HG02642 (cell line): Measurements from ENCODE around the gene SLC2A9.
"Not testable (repeated sequence)": the region's sequence is repeated elsewhere in the genome, so short reads cannot be mapped to it uniquely, and the experiment has no call there.

Source experiments
- ATAC-seq: cut with Tn5 transposase; IDR thresholded peaks from one replicate; pipeline ENCODE4 v1.9.1; 2021; ENCODE audit warnings: mild to moderate bottlenecking; ENCODE audit not compliant: unreplicated experiment, poor library complexity

SLC2A9 gene

GRCh38 chr4:9900633-9901032 is 120.7 kb downstream of the SLC2A9 start:
- ATAC-seq, result not testable (repeated sequence)

DNA sequence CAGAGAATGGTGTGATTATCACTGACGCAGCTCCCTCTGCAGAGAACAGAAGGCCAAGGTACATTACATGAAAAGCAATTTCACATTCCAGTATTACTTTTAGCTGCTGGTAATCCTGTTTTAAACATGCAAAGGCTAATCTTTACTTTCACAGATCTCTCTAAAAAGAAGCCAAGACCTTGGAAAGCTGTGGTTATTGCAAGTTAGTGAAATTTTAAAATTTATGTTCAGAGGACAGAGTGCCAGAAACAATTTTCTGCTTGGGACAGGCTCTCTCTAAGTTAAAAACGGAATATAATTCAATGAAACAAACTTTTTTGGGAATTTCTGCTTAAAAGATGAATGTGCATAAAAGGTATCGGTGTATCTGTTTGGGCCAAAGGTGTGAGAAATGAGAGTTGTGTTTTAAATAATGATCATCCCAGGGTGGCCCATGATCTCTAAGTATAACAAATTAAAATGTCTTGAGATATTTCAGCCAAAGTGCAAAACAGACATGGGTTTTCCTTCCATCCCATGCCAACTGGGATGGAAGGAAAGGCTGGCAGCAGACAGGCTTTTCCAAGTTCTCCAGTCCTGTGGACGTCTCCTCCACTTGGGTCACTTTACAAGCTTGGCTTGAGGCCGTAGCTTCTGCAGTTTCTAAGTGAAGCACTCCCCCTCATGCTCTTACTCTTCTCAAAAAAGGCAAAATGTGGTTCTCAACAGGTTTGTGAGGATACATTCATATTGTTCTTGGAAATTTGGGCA is 121.8 kb downstream of the SLC2A9 start:
- ATAC-seq, result no peak

DNA sequence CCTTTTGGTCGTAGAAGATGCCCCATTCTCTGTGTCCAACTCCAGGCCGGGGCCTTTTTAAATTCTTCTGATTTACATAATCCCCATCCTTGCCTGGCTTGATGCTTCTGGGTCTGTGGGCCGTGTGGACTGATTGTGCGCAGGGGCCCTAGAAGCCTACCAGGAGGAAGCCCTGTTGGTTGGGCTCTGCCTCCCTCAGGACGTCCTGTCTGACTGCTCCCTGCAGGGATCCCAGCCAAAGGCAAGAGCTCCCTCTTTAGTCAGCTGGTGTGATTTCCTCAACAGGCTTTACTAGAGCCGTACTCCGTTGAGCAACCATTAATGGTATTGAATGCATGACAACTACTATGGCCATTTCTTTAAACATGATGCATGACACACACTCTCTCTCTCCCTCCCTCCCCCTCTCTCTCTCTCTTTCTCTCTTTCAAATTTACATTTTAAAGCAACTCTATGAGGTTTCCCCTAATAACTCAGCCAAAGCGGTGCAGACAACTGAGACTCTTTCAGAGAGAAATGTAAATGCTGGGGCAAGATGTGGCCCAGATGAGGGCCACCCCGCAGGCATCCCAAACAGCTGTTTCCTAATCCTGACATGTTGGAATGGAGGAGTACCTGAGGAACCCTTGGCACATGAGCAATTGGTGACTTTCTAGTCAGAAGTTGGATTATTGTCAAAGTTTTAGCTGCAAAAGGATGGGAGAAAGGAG is 122.5 kb downstream of the SLC2A9 start:
- ATAC-seq, result no peak

DNA sequence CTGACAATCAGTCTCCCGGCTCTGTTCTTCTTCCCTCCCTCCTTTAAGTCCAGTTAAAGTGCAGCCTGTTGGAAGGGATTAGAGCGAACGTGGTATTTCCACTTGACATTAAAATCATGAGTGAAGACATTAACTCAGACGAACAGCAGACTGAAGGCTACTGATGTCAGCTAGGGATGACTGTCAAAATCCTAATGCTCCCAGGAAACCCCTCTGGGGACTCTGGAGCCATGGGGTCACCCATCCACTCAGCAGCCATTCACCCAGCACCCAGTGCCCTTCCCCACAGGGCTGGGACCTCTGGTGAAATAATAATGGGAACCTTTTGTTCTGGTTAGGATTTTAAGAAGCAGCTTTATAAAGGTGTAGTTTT is 126.0 kb downstream of the SLC2A9 start:
- ATAC-seq, result no peak

GRCh38 chr4:9894644-9895332 is 126.5 kb downstream of the SLC2A9 start:
- no peak for ATAC-seq

DNA sequence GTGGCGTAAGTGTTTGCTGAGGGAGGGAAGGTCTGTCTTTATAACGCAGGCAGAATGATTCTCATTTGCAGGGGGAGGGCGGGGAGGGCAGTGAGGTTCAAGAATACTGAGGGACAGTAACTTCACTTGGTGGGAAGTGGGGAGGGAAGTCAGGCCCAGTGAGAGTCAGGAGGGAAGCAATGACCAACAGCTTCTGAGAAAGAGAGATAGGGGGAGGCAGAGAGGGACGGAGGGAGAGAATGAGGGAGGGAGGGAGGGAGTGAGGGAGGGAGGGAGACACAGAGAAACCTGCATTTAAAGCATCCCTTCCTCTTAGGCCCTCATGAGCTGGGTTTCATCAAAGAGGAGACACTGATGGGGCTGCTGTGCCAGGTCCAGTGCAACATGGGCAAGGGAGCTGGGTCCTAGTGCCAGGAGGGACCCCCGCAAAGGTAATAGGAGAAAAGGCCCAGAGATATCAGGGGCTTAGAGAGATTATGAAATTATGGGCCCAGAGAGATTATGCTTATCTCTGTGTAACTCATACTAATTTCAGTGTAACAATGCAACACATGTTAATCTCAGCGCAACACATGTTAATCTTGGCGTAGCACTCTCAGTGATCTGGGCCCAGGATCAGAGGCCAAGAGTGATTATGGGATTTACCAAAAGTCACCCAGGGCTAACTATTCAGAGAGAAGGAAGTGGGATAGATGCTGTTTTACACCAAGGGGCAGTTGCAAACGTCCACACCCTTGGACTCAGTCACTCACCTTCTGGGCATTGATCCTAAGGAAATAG is 127.8 kb downstream of the SLC2A9 start:
- no peak for ATAC-seq

- no peak for ATAC-seq
These were observed 129.6 kb downstream of the SLC2A9 start for GRCh38 chr4:9891740-9892139.

- no peak for ATAC-seq
These were observed 130.2 kb downstream of the SLC2A9 start for GRCh38 chr4:9891056-9891455.

- no peak for ATAC-seq
These were observed 132.0 kb downstream of the SLC2A9 start for GRCh38 chr4:9889306-9889705.

- ATAC-seq, result no peak
These were observed 135.3 kb downstream of the SLC2A9 start for GRCh38 chr4:9885958-9886357.

GRCh38 chr4:9880406-9881197 is 140.7 kb downstream of the SLC2A9 start:
- ATAC-seq, result no peak

DNA sequence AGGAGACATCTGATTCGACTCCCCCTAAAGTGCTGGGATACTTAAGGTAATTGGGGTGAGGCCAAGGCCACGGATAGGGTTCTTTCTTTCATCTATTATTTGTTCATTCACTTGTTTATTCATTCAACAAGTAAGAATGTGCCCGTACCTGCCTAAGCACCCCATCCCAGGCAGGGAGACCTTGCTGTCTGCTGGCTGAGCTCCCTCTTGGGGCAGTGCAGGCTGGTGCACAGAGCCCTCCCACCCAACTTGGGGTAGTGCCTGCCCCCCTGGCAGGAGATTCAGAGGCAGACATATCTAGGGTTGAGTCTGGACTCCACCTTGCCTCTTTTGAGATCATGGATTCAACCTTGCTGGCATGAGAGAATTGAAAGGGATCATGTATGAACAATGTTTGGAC is 144.2 kb downstream of the SLC2A9 start:
- no peak for ATAC-seq

- no peak for ATAC-seq
These were observed 145.8 kb downstream of the SLC2A9 start for GRCh38 chr4:9875516-9875915.

GRCh38 chr4:9874385-9874784 is 146.9 kb downstream of the SLC2A9 start:
- no peak for ATAC-seq

GRCh38 chr4:9870165-9870790 is 151.0 kb downstream of the SLC2A9 start:
- ATAC-seq, result no peak

GRCh38 chr4:9867751-9868425 is 153.4 kb downstream of the SLC2A9 start:
- no peak for ATAC-seq

DNA sequence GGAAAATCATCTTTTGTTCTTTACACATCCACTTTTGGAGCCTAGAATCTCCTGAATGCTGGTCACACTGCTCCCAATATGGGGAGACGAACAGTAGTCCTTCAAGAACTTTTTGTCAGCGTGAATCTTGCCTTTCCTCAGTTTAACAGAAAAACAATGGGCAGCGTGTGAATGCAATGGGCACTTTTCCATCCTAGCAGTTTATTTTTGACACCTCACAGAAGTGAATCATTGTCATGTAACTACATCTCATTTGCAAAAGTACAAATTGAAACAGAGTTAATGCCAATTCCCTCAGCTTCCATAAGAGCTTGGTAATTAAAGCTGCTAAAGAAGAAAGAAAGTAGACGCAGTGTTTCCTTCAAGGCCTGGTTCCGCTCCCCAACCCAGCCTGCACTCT is 154.4 kb downstream of the SLC2A9 start:
- ATAC-seq, result no peak

DNA sequence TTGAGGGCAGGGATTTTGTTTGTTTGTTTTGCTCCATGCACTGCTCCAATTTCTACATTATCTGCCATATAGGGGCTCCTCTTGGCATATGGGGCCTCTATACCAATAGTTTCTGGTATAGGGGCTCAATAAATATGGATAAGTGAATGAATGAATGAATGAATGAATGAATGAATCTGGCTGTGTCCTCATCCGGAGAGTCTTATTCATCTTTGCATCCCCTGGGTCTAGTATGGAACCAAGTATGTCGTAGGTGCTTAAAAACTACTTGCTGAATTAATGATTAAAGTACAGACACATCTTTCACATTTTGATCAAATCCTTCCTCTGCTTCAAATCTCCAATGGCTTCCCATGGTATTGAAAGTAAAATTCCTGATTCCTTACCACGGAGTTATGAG is 159.7 kb downstream of the SLC2A9 start:
- no peak for ATAC-seq

DNA sequence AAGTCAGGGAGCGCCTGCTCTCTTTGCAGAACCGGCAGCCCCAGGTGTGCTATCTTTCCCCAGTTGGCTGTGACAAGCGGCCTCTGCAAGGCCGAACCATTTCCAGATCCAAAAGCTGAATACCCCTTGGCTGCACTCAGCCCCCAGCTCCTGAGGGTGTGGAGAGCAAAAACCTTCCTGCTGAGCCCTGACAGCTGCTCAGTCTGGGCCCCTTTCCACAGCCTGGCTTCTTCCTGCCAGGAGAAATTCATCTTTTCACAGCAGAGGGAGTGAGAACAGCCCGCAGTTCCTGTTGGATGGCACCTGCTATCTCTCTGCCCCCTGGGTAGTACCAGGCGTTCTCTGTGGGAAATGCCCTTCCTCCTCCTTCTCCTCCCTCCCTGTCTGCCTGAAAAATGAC is 161.5 kb downstream of the SLC2A9 start:
- no peak for ATAC-seq
